Activated CD8-positive, alpha-beta memory T cell treated with anti-CD3 and anti-CD28 coated beads for 48 hours (primary cell): ENCODE measurements around the gene GABRR2.
"Not testable (repeated sequence)": the region's sequence is repeated elsewhere in the genome, so short reads cannot be mapped to it uniquely, and the experiment has no call there.

Experiments
- DNase-seq, 3 experiments: peaks; one replicate each; pipeline ENCODE4 v3.0.0-alpha.2; 2020; ENCODE audit warnings: low read depth in 2 of 3, low spot score in 2 of 3

The GABRR2 gene

GRCh38 chr6:89260310-89260709 lies 54.8 kb downstream of the GABRR2 start:
- DNase-seq: no peak

GRCh38 chr6:89258912-89259311 lies 56.2 kb downstream of the GABRR2 start:
- no peak for DNase-seq

GRCh38 chr6:89257781-89258180 lies 57.3 kb downstream of the GABRR2 start:
- DNase-seq: no peak

- DNase-seq: no peak
Measured at GRCh38 chr6:89257346-89257745, 57.8 kb downstream of the GABRR2 start.

GRCh38 chr6:89255417-89255816 lies 59.7 kb downstream of the GABRR2 start:
- no peak for DNase-seq

- DNase-seq: no peak
Measured at GRCh38 chr6:89254569-89254968, 60.5 kb downstream of the GABRR2 start.

GRCh38 chr6:89252907-89253306 lies 62.2 kb downstream of the GABRR2 start:
- no peak for DNase-seq

- no peak for DNase-seq
Measured at GRCh38 chr6:89251976-89252375, 63.1 kb downstream of the GABRR2 start.

- DNase-seq: no peak
Measured at GRCh38 chr6:89251170-89251569, 63.9 kb downstream of the GABRR2 start.

GRCh38 chr6:89250239-89250638 lies 64.9 kb downstream of the GABRR2 start:
- no peak for DNase-seq

GRCh38 chr6:89244241-89244985 lies 70.7 kb downstream of the GABRR2 start:
- no peak for DNase-seq

GRCh38 chr6:89243331-89243629 lies 71.8 kb downstream of the GABRR2 start:
- no peak for DNase-seq

- no peak for DNase-seq
Measured at GRCh38 chr6:89242574-89243330, 72.3 kb downstream of the GABRR2 start.

- DNase-seq: no peak
Measured at GRCh38 chr6:89239338-89239737, 75.8 kb downstream of the GABRR2 start.

- no peak for DNase-seq
Measured at GRCh38 chr6:89237158-89237557, 77.9 kb downstream of the GABRR2 start.

GRCh38 chr6:89233605-89234004 lies 81.5 kb downstream of the GABRR2 start:
- DNase-seq: not testable (repeated sequence)

GRCh38 chr6:89222712-89223039 lies 92.4 kb downstream of the GABRR2 start:
- no peak for DNase-seq

GRCh38 chr6:89221971-89222711 lies 93.0 kb downstream of the GABRR2 start:
- DNase-seq: no peak

- no peak for DNase-seq
Measured at GRCh38 chr6:89221129-89221528, 94.0 kb downstream of the GABRR2 start.

GRCh38 chr6:89217299-89217910 lies 97.7 kb downstream of the GABRR2 start, which contains the start of gene GABRR1:
GABRR1 (minus strand) TSS chr6:89217358; CDS start chr6:89217322, 36 bp downstream.
- DNase-seq: no peak

- no peak for DNase-seq
Measured at GRCh38 chr6:89216411-89216810, 98.7 kb downstream of the GABRR2 start.

GRCh38 chr6:89215391-89215790 lies 99.7 kb downstream of the GABRR2 start:
- no peak for DNase-seq
